ENCODE measurements around the gene WRAP73. TPM values are rescaled to one million over a fixed set of nuclear protein-coding genes. Genes with fewer than 3 reads are reported as not detected.

The WRAP73 gene
- total RNA-seq, 1 donor from 2014 or later = 47.7 TPM

GRCh38 chr1:3663999-3664699, 14.2 kb upstream of the WRAP73 start:
- no peak for DNase-seq
- no peaks in the 10 kb centered on the region for H3K36me3 Mint-ChIP-seq (ENCODE audit: unreplicated experiment)
- no peak overlapping the region for H3K4me3 Mint-ChIP-seq (ENCODE audit: unreplicated experiment)
- H3K27me3 Mint-ChIP-seq (ENCODE audit: unreplicated experiment) = peaks cover 1% of the 10 kb centered on the region
- TF ChIP-seq CTCF (IDR thresholded peaks at IDR 0.05; ENCODE audit: partially characterized antibody, unreplicated experiment) = no peak
- H3K4me1 Mint-ChIP-seq (ENCODE audit: low read depth, unreplicated experiment) = peaks cover 22% of the 10 kb centered on the region
- no peak overlapping the region for H3K27ac Mint-ChIP-seq (ENCODE audit: unreplicated experiment)
- peaks cover 4% of the 10 kb centered on the region for H3K9me3 Mint-ChIP-seq (ENCODE audit: unreplicated experiment)

- peak; percentile 14 for DNase-seq
- no peak overlapping the region for H3K4me3 Mint-ChIP-seq (ENCODE audit: unreplicated experiment)
- peaks cover 25% of the 10 kb centered on the region for H3K4me1 Mint-ChIP-seq (ENCODE audit: low read depth, unreplicated experiment)
- no peak for TF ChIP-seq CTCF (IDR thresholded peaks at IDR 0.05; ENCODE audit: partially characterized antibody, unreplicated experiment)
- H3K27ac Mint-ChIP-seq (ENCODE audit: unreplicated experiment) = no peak overlapping the region
- no peaks in the 10 kb centered on the region for H3K36me3 Mint-ChIP-seq (ENCODE audit: unreplicated experiment)
- peaks cover 11% of the 10 kb centered on the region for H3K9me3 Mint-ChIP-seq (ENCODE audit: unreplicated experiment)
- H3K27me3 Mint-ChIP-seq (ENCODE audit: unreplicated experiment) = peaks cover 4% of the 10 kb centered on the region
These were observed 12.3 kb upstream of the WRAP73 start for GRCh38 chr1:3662080-3662671.

GRCh38 chr1:3661631-3662030, 11.7 kb upstream of the WRAP73 start:
- no peaks in the 10 kb centered on the region for H3K36me3 Mint-ChIP-seq (ENCODE audit: unreplicated experiment)
- DNase-seq = no peak
- no peak overlapping the region for H3K27ac Mint-ChIP-seq (ENCODE audit: unreplicated experiment)
- no peak overlapping the region for H3K4me3 Mint-ChIP-seq (ENCODE audit: unreplicated experiment)
- H3K9me3 Mint-ChIP-seq (ENCODE audit: unreplicated experiment) = peaks cover 11% of the 10 kb centered on the region
- peaks cover 26% of the 10 kb centered on the region for H3K4me1 Mint-ChIP-seq (ENCODE audit: low read depth, unreplicated experiment)
- no peak for TF ChIP-seq CTCF (IDR thresholded peaks at IDR 0.05; ENCODE audit: partially characterized antibody, unreplicated experiment)
- peaks cover 4% of the 10 kb centered on the region for H3K27me3 Mint-ChIP-seq (ENCODE audit: unreplicated experiment)

- Mint-ChIP-seq H3K4me3 (ENCODE audit: unreplicated experiment) (no peak overlapping the region), H3K9me3 (ENCODE audit: unreplicated experiment) (peaks cover 13% of the 10 kb centered on the region), H3K27me3 (ENCODE audit: unreplicated experiment) (peaks cover 6% of the 10 kb centered on the region), H3K36me3 (ENCODE audit: unreplicated experiment) (no peaks in the 10 kb centered on the region), H3K27ac (ENCODE audit: unreplicated experiment) (no peak overlapping the region), H3K4me1 (ENCODE audit: low read depth, unreplicated experiment) (peaks cover 24% of the 10 kb centered on the region)
- DNase-seq = no peak
- no peak for TF ChIP-seq CTCF (IDR thresholded peaks at IDR 0.05; ENCODE audit: partially characterized antibody, unreplicated experiment)
These were observed 10.8 kb upstream of the WRAP73 start for GRCh38 chr1:3660704-3661103.

- no peaks in the 10 kb centered on the region for H3K36me3 Mint-ChIP-seq (ENCODE audit: unreplicated experiment)
- H3K27me3 Mint-ChIP-seq (ENCODE audit: unreplicated experiment) = peaks cover 7% of the 10 kb centered on the region
- peaks cover 26% of the 10 kb centered on the region for H3K4me1 Mint-ChIP-seq (ENCODE audit: low read depth, unreplicated experiment)
- no peak for TF ChIP-seq CTCF (IDR thresholded peaks at IDR 0.05; ENCODE audit: partially characterized antibody, unreplicated experiment)
- peak overlapping the region; percentile 57 for H3K27ac Mint-ChIP-seq (ENCODE audit: unreplicated experiment)
- peak; percentile 4 for DNase-seq
- peaks cover 13% of the 10 kb centered on the region for H3K9me3 Mint-ChIP-seq (ENCODE audit: unreplicated experiment)
- no peak overlapping the region for H3K4me3 Mint-ChIP-seq (ENCODE audit: unreplicated experiment)
These were observed 9.2 kb upstream of the WRAP73 start for GRCh38 chr1:3659093-3659492.

Measured in glutamatergic neuron (in vitro differentiated cells).